ENCODE data around the gene POU3F3.

Gene POU3F3

GRCh38 chr2:104866883-104867812 is 13.2 kb downstream of the POU3F3 start:
- no peak overlapping the region for H3K4me3 ChIP-seq (ENCODE audit: low read length)
- H3K27me3 ChIP-seq (ENCODE audit: control insufficient read depth, low read length), result peaks cover 44% of the 10 kb centered on the region
- no peaks in the 10 kb centered on the region for H3K4me1 ChIP-seq (ENCODE audit: control insufficient read depth, low read length)
- H3K9me3 ChIP-seq (ENCODE audit: control insufficient read depth, insufficient read depth, low read length), result no peaks in the 10 kb centered on the region
- no peak overlapping the region for H3K27ac ChIP-seq (ENCODE audit: low read depth, low read length)
- H3K79me2 ChIP-seq (ENCODE audit: control insufficient read depth, low read length), result no peaks in the 10 kb centered on the region
- no peaks in the 10 kb centered on the region for H3K9me2 ChIP-seq (replicated peaks; ENCODE audit: control insufficient read depth, low read length)
- no peak for TF ChIP-seq EZH2phosphoT487 (IDR thresholded peaks at IDR 0.05; ENCODE audit: borderline replicate concordance, low read length)
- TF ChIP-seq CTCF (IDR thresholded peaks at IDR 0.05; ENCODE audit: low read depth, low read length, poor library complexity, severe bottlenecking), result no peak
- no peaks in the 10 kb centered on the region for H4K20me1 ChIP-seq (ENCODE audit: control insufficient read depth, insufficient read depth, low read depth, low read length)
- no peaks in the 10 kb centered on the region for H3F3A ChIP-seq (ENCODE audit: control insufficient read depth, insufficient read depth)
- H3K36me3 ChIP-seq (ENCODE audit: control insufficient read depth, low read length), result no peaks in the 10 kb centered on the region
- H3K4me2 ChIP-seq (ENCODE audit: low read length), result no peak overlapping the region

GRCh38 chr2:104867813-104868504 is 14.0 kb downstream of the POU3F3 start:
- Histone ChIP-seq H3K79me2 (ENCODE audit: control insufficient read depth, low read length) (no peaks in the 10 kb centered on the region), H3K27me3 (ENCODE audit: control insufficient read depth, low read length) (peaks cover 50% of the 10 kb centered on the region), H3K4me2 (ENCODE audit: low read length) (no peak overlapping the region), H4K20me1 (ENCODE audit: control insufficient read depth, insufficient read depth, low read depth, low read length) (no peaks in the 10 kb centered on the region), H3K36me3 (ENCODE audit: control insufficient read depth, low read length) (no peaks in the 10 kb centered on the region), H3K9me3 (ENCODE audit: control insufficient read depth, insufficient read depth, low read length) (no peaks in the 10 kb centered on the region), H3K9me2 (replicated peaks; ENCODE audit: control insufficient read depth, low read length) (no peaks in the 10 kb centered on the region), H3K27ac (ENCODE audit: low read depth, low read length) (no peak overlapping the region), H3K4me3 (ENCODE audit: low read length) (no peak overlapping the region), H3F3A (ENCODE audit: control insufficient read depth, insufficient read depth) (no peaks in the 10 kb centered on the region), H3K4me1 (ENCODE audit: control insufficient read depth, low read length) (no peaks in the 10 kb centered on the region)
- no peak for TF ChIP-seq CTCF (IDR thresholded peaks at IDR 0.05; ENCODE audit: low read depth, low read length, poor library complexity, severe bottlenecking)
- no peak for TF ChIP-seq EZH2phosphoT487 (IDR thresholded peaks at IDR 0.05; ENCODE audit: borderline replicate concordance, low read length)

GRCh38 chr2:104868505-104868866 is 14.6 kb downstream of the POU3F3 start:
- no peak overlapping the region for H3K4me2 ChIP-seq (ENCODE audit: low read length)
- no peaks in the 10 kb centered on the region for H3K9me2 ChIP-seq (replicated peaks; ENCODE audit: control insufficient read depth, low read length)
- TF ChIP-seq EZH2phosphoT487 (IDR thresholded peaks at IDR 0.05; ENCODE audit: borderline replicate concordance, low read length) (no peak), CTCF (IDR thresholded peaks at IDR 0.05; ENCODE audit: low read depth, low read length, poor library complexity, severe bottlenecking) (no peak)
- no peak overlapping the region for H3K27ac ChIP-seq (ENCODE audit: low read depth, low read length)
- H3K36me3 ChIP-seq (ENCODE audit: control insufficient read depth, low read length), result no peaks in the 10 kb centered on the region
- H4K20me1 ChIP-seq (ENCODE audit: control insufficient read depth, insufficient read depth, low read depth, low read length), result no peaks in the 10 kb centered on the region
- peaks cover 53% of the 10 kb centered on the region for H3K27me3 ChIP-seq (ENCODE audit: control insufficient read depth, low read length)
- H3F3A ChIP-seq (ENCODE audit: control insufficient read depth, insufficient read depth), result no peaks in the 10 kb centered on the region
- H3K4me3 ChIP-seq (ENCODE audit: low read length), result no peak overlapping the region
- H3K4me1 ChIP-seq (ENCODE audit: control insufficient read depth, low read length), result no peaks in the 10 kb centered on the region
- no peaks in the 10 kb centered on the region for H3K79me2 ChIP-seq (ENCODE audit: control insufficient read depth, low read length)
- no peaks in the 10 kb centered on the region for H3K9me3 ChIP-seq (ENCODE audit: control insufficient read depth, insufficient read depth, low read length)
